ENCODE data around the gene CAMK2D.

GRCh38 chr4:113768952-113769351, 7.4 kb upstream of the CAMK2D start:
- TF ChIP-seq CTCF (IDR thresholded peaks at IDR 0.05) (no peak), POLR2A (IDR thresholded peaks at IDR 0.05) (no peak)
